Endodermal cell (in vitro differentiated cells): Measurements from ENCODE around the gene CAMK2D. TPM values are rescaled to one million over a fixed set of nuclear protein-coding genes. Genes with fewer than 3 reads are reported as not detected.

Experiments used
- DNase-seq: peaks from one replicate; pipeline ENCODE4 v3.0.0-alpha.2; 2017
- H3K27ac ChIP-seq: 2 replicates; pipeline ENCODE4 v1.5.1; 2013; ENCODE audit warnings: mild to moderate bottlenecking, low read depth, low read length, moderate library complexity
- H3K27me3 ChIP-seq: 2 replicates; pipeline ENCODE4 v1.6.1; 2013; ENCODE audit warnings: mild to moderate bottlenecking, low read length, moderate library complexity; ENCODE audit not compliant: insufficient read depth, control insufficient read depth, poor library complexity, severe bottlenecking
- H3K36me3 ChIP-seq: 2 replicates; pipeline ENCODE4 v1.7.0; 2013; ENCODE audit warnings: mild to moderate bottlenecking, low read length, moderate library complexity; ENCODE audit not compliant: control insufficient read depth, insufficient read depth
- H3K4me1 ChIP-seq: one replicate; pipeline ENCODE4 v1.7.0; 2013; ENCODE audit warnings: low read length; ENCODE audit not compliant: control insufficient read depth, insufficient read depth
- H3K4me3 ChIP-seq: 2 replicates; pipeline ENCODE4 v1.5.1; 2013; ENCODE audit warnings: mild to moderate bottlenecking, low read length, moderate library complexity
- H3K9ac ChIP-seq: 2 replicates; pipeline ENCODE4 v1.6.1; 2013; ENCODE audit warnings: mild to moderate bottlenecking, low read length, moderate library complexity; ENCODE audit not compliant: poor library complexity, severe bottlenecking; ENCODE audit errors: extremely low read depth
- H3K9me3 ChIP-seq: 2 replicates; pipeline ENCODE4 v1.6.1; 2013; ENCODE audit warnings: mild to moderate bottlenecking, low read length, moderate library complexity; ENCODE audit not compliant: control insufficient read depth
- H3K27ac Mint-ChIP-seq: 2 replicates; pipeline ENCODE4 v1.8.0; 2020; ENCODE audit warnings: mixed read lengths
- H3K27me3 Mint-ChIP-seq: 2 replicates; pipeline ENCODE4 v1.8.0; 2021; ENCODE audit warnings: mild to moderate bottlenecking, mixed read lengths; ENCODE audit not compliant: insufficient read depth
- H3K36me3 Mint-ChIP-seq: 2 replicates; pipeline ENCODE4 v1.8.0; 2020; ENCODE audit warnings: low read depth, mixed read lengths
- H3K4me1 Mint-ChIP-seq: 2 replicates; pipeline ENCODE4 v1.8.0; 2020; ENCODE audit warnings: mixed read lengths
- H3K4me3 Mint-ChIP-seq: 2 replicates; pipeline ENCODE4 v1.8.0; 2020; ENCODE audit warnings: mild to moderate bottlenecking, moderate library complexity, mixed read lengths
- H3K9me3 Mint-ChIP-seq: 2 replicates; pipeline ENCODE4 v1.8.0; 2020; ENCODE audit warnings: mild to moderate bottlenecking, mixed read lengths
- WGBS, 2 experiments: methylation state at CpG; one replicate each; pipeline versions ENCODE4 v1.1.5 to v1.1.7; 2013; ENCODE audit warnings: missing lambda C conversion rate in 2 of 2, mixed read lengths in 1 of 2; ENCODE audit not compliant: insufficient coverage in 1 of 2, insufficient read length in 1 of 2; 5-methylcytosine and 5-hydroxymethylcytosine counted together
- total RNA-seq, 2 donors: library from RNA; stranded (reverse); fragmentation: NEBNext Ultra II Directional in 1 of 2; extraction: Animal tissue kit (Norgen Biotek cat#: 25700) in 1 of 2; gene quantifications; 2 replicates in 1 of 2; 3 replicates in 1 of 2; pipeline ENCODE4 v1.2.1, GENCODE V29; 2021
- TF ChIP-seq, protein P1 (sequence below): fragments of 200-600 bp; sonication (generic); conservative IDR thresholded peaks from 2 replicates; pipeline ENCODE4 v1.5.0; 2021; ENCODE audit warnings: antibody characterized with exemption, mild to moderate bottlenecking

The CAMK2D gene
- total RNA-seq, 2 donors from 2014 or later, result 91.1 to 120 TPM

DNA sequence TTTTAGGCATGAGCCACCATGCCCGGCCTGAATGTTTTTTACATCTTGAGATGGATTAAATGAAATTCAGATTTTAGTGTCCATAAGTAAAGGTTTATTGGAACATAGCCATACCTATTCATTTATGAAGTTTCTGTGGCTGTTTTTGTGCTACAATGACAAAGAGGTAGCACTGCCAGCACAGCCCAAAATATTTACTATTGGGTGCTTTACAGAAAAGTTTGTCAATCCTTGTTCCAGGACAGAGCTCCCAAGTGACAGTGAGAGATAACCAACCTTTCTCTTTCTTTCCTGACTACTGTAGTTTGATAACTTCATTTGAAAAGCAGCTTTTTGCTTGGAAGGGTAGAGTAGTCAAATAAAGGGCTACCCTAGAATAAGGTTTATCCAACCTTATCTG, 116.2 kb downstream of the CAMK2D start:
- peak overlapping the region; percentile 7 for H3K27ac ChIP-seq
- H3K4me3 ChIP-seq, result peak overlapping the region; percentile 9
- H3K36me3 ChIP-seq, result peaks cover 10% of the 10 kb centered on the region
- Mint-ChIP-seq H3K4me1 (peaks cover 46% of the 10 kb centered on the region), H3K4me3 (peak overlapping the region; percentile 7), H3K27ac (peak overlapping the region; percentile 90), H3K27me3 (no peaks in the 10 kb centered on the region), H3K36me3 (peaks cover 9% of the 10 kb centered on the region), H3K9me3 (no peaks in the 10 kb centered on the region)
- DNase-seq, result no peak
- peak overlapping the region; percentile 2 for H3K9ac ChIP-seq
- no peaks in the 10 kb centered on the region for H3K9me3 ChIP-seq
- peaks cover 15% of the 10 kb centered on the region for H3K4me1 ChIP-seq
- TF ChIP-seq, protein P1, sequence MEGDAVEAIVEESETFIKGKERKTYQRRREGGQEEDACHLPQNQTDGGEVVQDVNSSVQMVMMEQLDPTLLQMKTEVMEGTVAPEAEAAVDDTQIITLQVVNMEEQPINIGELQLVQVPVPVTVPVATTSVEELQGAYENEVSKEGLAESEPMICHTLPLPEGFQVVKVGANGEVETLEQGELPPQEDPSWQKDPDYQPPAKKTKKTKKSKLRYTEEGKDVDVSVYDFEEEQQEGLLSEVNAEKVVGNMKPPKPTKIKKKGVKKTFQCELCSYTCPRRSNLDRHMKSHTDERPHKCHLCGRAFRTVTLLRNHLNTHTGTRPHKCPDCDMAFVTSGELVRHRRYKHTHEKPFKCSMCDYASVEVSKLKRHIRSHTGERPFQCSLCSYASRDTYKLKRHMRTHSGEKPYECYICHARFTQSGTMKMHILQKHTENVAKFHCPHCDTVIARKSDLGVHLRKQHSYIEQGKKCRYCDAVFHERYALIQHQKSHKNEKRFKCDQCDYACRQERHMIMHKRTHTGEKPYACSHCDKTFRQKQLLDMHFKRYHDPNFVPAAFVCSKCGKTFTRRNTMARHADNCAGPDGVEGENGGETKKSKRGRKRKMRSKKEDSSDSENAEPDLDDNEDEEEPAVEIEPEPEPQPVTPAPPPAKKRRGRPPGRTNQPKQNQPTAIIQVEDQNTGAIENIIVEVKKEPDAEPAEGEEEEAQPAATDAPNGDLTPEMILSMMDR, result no peak
- no peaks in the 10 kb centered on the region for H3K27me3 ChIP-seq
- 79% methylated on average over 1 of the region's 1 CpG; no CpG with 5 or more reads in 1 of the 2 experiments for WGBS, 2 experiments

DNA sequence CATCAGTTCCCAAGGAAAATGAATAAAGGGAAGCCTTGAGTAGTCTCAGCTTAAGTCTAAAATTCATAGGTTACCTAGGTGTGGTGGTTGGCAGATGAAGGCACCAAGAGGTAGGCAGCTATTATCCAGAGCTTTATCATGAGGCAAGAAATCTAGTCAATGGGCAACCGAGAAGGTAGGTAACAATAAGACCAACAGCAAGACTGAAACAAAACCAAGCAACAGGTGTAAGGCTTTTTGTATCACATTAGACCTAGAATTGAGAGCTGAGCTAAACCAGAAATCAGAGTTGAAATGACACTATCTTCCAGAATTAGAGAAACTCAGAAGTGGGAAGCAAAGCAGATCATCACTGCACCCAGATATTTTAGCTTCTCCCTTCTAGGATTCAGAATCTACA, 117.1 kb downstream of the CAMK2D start:
- TF ChIP-seq, protein P1, result no peak
- Histone ChIP-seq H3K4me3 (no peak overlapping the region), H3K9me3 (no peaks in the 10 kb centered on the region), H3K9ac (no peak overlapping the region), H3K4me1 (peaks cover 15% of the 10 kb centered on the region), H3K27me3 (no peaks in the 10 kb centered on the region), H3K36me3 (peaks cover 7% of the 10 kb centered on the region), H3K27ac (no peak overlapping the region)
- H3K4me1 Mint-ChIP-seq, result peaks cover 51% of the 10 kb centered on the region
- H3K9me3 Mint-ChIP-seq, result no peaks in the 10 kb centered on the region
- H3K27me3 Mint-ChIP-seq, result no peaks in the 10 kb centered on the region
- no peak overlapping the region for H3K4me3 Mint-ChIP-seq
- no peak for DNase-seq
- 86 to 100% methylated on average over 1 of the region's 1 CpG for WGBS, 2 experiments
- H3K27ac Mint-ChIP-seq, result peak overlapping the region; percentile 90
- peaks cover 7% of the 10 kb centered on the region for H3K36me3 Mint-ChIP-seq

DNA sequence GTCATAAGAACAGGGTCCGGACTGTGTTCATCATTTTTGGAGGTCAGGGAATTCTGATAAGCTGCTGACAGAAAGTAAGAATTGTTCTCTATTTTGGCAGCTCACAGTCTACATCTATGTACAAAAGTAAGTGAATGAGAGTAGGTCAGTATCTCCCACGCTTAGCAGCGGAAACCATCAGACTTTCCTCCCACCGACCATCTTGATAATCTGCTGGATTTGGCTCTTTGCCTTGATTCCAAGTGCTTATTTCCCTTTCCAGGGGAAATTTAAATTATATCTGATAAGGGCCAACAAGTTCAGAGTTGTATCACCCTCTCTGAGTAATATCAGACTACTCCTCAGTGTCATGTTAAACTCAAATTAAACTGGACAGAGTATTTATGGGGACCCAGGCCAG, 118.0 kb downstream of the CAMK2D start:
- no peaks in the 10 kb centered on the region for H3K27me3 ChIP-seq
- no peak overlapping the region for H3K9ac ChIP-seq
- peaks cover 4% of the 10 kb centered on the region for H3K36me3 Mint-ChIP-seq
- no peak for DNase-seq
- H3K27me3 Mint-ChIP-seq, result no peaks in the 10 kb centered on the region
- H3K4me1 ChIP-seq, result peaks cover 15% of the 10 kb centered on the region
- 78 to 95% methylated on average over 1 to 4 of the region's 4 CpGs for WGBS, 2 experiments
- H3K4me3 Mint-ChIP-seq, result no peak overlapping the region
- no peaks in the 10 kb centered on the region for H3K9me3 Mint-ChIP-seq
- no peak overlapping the region for H3K4me3 ChIP-seq
- H3K9me3 ChIP-seq, result no peaks in the 10 kb centered on the region
- H3K36me3 ChIP-seq, result peaks cover 5% of the 10 kb centered on the region
- H3K27ac ChIP-seq, result no peak overlapping the region
- H3K4me1 Mint-ChIP-seq, result peaks cover 50% of the 10 kb centered on the region
- TF ChIP-seq, protein P1, result no peak
- no peak overlapping the region for H3K27ac Mint-ChIP-seq
